ENCODE results near the gene KIF5A.
"Not testable (repeated sequence)": the region's sequence is repeated elsewhere in the genome, so short reads cannot be mapped to it uniquely, and the experiment has no call there.

Gene KIF5A

GRCh38 chr12:57517187-57517586, 32.7 kb upstream of the KIF5A start:
- no peak for DNase-seq (ENCODE audit: low spot score)
- no peak overlapping the region for H3K4me3 ChIP-seq (ENCODE audit: severe bottlenecking)

GRCh38 chr12:57517718-57518117, 32.1 kb upstream of the KIF5A start:
- H3K4me3 ChIP-seq (ENCODE audit: severe bottlenecking); H3K27me3 ChIP-seq (ENCODE audit: insufficient read depth, poor library complexity, severe bottlenecking); H3K9me3 ChIP-seq (ENCODE audit: severe bottlenecking); ATAC-seq (ENCODE audit: low read depth); DNase-seq (ENCODE audit: low spot score): not testable (repeated sequence)
- H3K27ac ChIP-seq (ENCODE audit: poor library complexity, severe bottlenecking) = peak overlapping the region; percentile 90
- peaks cover 73% of the 10 kb centered on the region for H3K36me3 ChIP-seq (ENCODE audit: low read depth)
- peaks cover 24% of the 10 kb centered on the region for H3K4me1 ChIP-seq (ENCODE audit: insufficient read depth, poor library complexity, severe bottlenecking)

More at GRCh38 chr12:57517187-57517586, 32.7 kb upstream of the KIF5A start:
- Histone ChIP-seq H3K9me3 (ENCODE audit: severe bottlenecking) (no peaks in the 10 kb centered on the region), H3K27ac (ENCODE audit: poor library complexity, severe bottlenecking) (peak overlapping the region; percentile 90), H3K27me3 (ENCODE audit: insufficient read depth, poor library complexity, severe bottlenecking) (no peaks in the 10 kb centered on the region), H3K4me1 (ENCODE audit: insufficient read depth, poor library complexity, severe bottlenecking) (peaks cover 24% of the 10 kb centered on the region), H3K36me3 (ENCODE audit: low read depth) (peaks cover 78% of the 10 kb centered on the region)
- ATAC-seq (ENCODE audit: low read depth) = no peak
- TF ChIP-seq, protein P1, sequence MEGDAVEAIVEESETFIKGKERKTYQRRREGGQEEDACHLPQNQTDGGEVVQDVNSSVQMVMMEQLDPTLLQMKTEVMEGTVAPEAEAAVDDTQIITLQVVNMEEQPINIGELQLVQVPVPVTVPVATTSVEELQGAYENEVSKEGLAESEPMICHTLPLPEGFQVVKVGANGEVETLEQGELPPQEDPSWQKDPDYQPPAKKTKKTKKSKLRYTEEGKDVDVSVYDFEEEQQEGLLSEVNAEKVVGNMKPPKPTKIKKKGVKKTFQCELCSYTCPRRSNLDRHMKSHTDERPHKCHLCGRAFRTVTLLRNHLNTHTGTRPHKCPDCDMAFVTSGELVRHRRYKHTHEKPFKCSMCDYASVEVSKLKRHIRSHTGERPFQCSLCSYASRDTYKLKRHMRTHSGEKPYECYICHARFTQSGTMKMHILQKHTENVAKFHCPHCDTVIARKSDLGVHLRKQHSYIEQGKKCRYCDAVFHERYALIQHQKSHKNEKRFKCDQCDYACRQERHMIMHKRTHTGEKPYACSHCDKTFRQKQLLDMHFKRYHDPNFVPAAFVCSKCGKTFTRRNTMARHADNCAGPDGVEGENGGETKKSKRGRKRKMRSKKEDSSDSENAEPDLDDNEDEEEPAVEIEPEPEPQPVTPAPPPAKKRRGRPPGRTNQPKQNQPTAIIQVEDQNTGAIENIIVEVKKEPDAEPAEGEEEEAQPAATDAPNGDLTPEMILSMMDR (IDR thresholded peaks at IDR 0.05; ENCODE audit: poor library complexity, severe bottlenecking) = no peak

GRCh38 chr12:57518176-57518919, 31.5 kb upstream of the KIF5A start:
- H3K4me3 ChIP-seq (ENCODE audit: severe bottlenecking) = peak overlapping the region; percentile 73
- peak overlapping the region; percentile 90 for H3K27ac ChIP-seq (ENCODE audit: poor library complexity, severe bottlenecking)
- ATAC-seq (ENCODE audit: low read depth) = no peak
- DNase-seq (ENCODE audit: low spot score) = no peak
- peaks cover 24% of the 10 kb centered on the region for H3K4me1 ChIP-seq (ENCODE audit: insufficient read depth, poor library complexity, severe bottlenecking)
- H3K36me3 ChIP-seq (ENCODE audit: low read depth) = peaks cover 67% of the 10 kb centered on the region
- H3K9me3 ChIP-seq (ENCODE audit: severe bottlenecking) = no peaks in the 10 kb centered on the region
- H3K27me3 ChIP-seq (ENCODE audit: insufficient read depth, poor library complexity, severe bottlenecking) = no peaks in the 10 kb centered on the region
- TF ChIP-seq, protein P1 (IDR thresholded peaks at IDR 0.05; ENCODE audit: poor library complexity, severe bottlenecking) = no peak

DNA sequence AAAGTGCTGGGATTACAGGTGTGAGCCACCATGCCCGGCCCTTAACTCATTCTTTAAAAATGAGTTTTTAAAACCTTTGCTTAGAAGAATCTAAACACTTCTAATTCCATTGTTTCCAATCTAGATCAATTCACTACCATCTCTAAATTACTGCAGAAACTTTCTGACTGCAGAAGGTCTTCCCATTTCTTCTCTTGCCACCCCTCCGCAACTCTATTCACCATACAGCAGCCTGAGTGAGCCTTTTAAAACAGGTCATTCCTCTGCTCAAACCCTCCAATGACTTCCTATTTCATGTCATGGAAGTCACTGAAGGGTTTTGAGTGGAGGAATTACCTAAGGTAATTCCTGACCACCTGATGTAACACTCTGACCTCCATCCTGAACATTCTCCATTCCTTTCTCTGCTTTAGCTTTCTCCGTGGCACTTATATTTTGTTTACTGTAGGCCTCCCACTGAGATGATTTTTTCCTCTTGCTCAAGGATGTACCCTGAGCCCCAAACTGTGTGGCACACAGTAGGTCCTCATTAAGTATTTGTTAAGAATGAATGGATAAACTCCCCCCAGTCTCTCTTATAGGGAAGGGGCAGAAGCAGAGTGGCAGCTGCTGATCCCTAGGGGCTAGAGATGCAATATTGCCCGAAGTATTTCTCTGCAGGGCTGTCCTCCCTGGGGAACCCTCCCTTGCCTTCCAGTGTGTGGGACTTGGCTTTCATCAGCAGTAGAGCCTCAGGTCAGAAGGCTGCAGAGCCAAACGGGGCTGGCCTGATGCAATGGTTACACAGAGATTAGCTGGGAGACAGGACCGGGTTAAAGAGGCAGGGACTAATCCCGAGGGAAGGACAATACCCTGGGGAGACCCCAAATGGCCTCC, 30.7 kb upstream of the KIF5A start:
- Histone ChIP-seq H3K27ac (ENCODE audit: poor library complexity, severe bottlenecking) (peak overlapping the region; percentile 90), H3K27me3 (ENCODE audit: insufficient read depth, poor library complexity, severe bottlenecking) (no peaks in the 10 kb centered on the region), H3K9me3 (ENCODE audit: severe bottlenecking) (no peaks in the 10 kb centered on the region), H3K4me1 (ENCODE audit: insufficient read depth, poor library complexity, severe bottlenecking) (peaks cover 28% of the 10 kb centered on the region), H3K36me3 (ENCODE audit: low read depth) (peaks cover 64% of the 10 kb centered on the region), H3K4me3 (ENCODE audit: severe bottlenecking) (peak overlapping the region; percentile 73)
- ATAC-seq (ENCODE audit: low read depth) (peak; percentile 1; the same call in 1 of the 3 replicates), DNase-seq (ENCODE audit: low spot score) (no peak)
- TF ChIP-seq, protein P1 (IDR thresholded peaks at IDR 0.05; ENCODE audit: poor library complexity, severe bottlenecking) = no peak

GRCh38 chr12:57519796-57520052, 30.1 kb upstream of the KIF5A start:
- Histone ChIP-seq H3K27me3 (ENCODE audit: insufficient read depth, poor library complexity, severe bottlenecking) (no peaks in the 10 kb centered on the region), H3K27ac (ENCODE audit: poor library complexity, severe bottlenecking) (peak overlapping the region; percentile 90), H3K4me3 (ENCODE audit: severe bottlenecking) (peak overlapping the region; percentile 73), H3K36me3 (ENCODE audit: low read depth) (peaks cover 64% of the 10 kb centered on the region), H3K4me1 (ENCODE audit: insufficient read depth, poor library complexity, severe bottlenecking) (peaks cover 28% of the 10 kb centered on the region), H3K9me3 (ENCODE audit: severe bottlenecking) (no peaks in the 10 kb centered on the region)
- ATAC-seq (ENCODE audit: low read depth) = no peak
- TF ChIP-seq, protein P1 (IDR thresholded peaks at IDR 0.05; ENCODE audit: poor library complexity, severe bottlenecking) = no peak
- no peak for DNase-seq (ENCODE audit: low spot score)

All from RWPE2 (cell line).